ENCODE results near the gene MYL3. TPM values are rescaled to one million over a fixed set of nuclear protein-coding genes. Genes with fewer than 3 reads are reported as not detected.

Gene MYL3
- total RNA-seq, 4 donors from 2014 or later, result 4.9 to 9.6 (median 6.0) TPM; not detected in 1

DNA sequence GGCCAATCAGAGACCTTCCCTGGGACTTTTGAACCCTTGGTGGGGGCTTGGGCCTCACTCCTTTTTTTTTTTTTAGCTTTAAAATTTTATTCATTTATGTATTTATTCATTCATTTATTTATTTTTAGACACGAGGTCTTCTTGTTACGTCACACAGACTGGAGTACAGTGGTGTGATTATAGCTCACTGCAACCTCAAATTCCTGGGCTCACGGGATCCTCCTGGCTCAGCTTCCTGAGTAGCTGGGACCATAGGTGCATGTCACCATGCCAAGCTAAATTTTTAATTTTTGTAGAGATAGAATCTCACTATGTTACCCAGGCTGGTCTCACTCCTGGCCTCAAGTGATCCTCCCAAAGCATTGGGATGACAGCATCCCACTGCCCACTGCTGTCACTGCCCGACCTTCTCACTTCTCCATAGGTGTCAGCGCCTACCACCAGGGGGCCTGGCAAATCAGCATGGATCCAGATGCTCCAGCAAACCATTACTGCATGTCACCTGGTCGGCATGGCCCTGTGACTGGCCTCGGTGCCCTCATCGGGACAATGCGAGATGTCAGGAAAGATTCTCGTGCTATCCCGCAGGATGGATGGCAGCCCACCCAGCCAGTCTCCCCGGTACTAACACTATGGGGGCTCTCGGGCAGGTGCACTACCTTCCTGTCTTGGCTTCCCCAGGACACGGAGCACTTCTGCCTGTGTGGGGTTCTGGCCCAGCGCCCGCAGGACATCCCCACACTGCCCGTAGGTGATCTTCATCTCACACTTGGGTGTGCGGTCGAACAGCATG lies 3.0 kb downstream of the MYL3 start:
- no peaks in the 10 kb centered on the region for H3K36me3 ChIP-seq
- intact Hi-C loops (cut with DNase I; ENCODE audit: low total_unique reads), result no loop called here
- no peaks in the 10 kb centered on the region for H3K9me3 ChIP-seq
- peak; percentile 13 to 16 for DNase-seq
- H3K27me3 ChIP-seq, result no peaks in the 10 kb centered on the region
- no peak overlapping the region for H3K27ac ChIP-seq
- TF ChIP-seq POLR2A (IDR thresholded peaks at IDR 0.05), result no peak
- TF ChIP-seq, protein P1, sequence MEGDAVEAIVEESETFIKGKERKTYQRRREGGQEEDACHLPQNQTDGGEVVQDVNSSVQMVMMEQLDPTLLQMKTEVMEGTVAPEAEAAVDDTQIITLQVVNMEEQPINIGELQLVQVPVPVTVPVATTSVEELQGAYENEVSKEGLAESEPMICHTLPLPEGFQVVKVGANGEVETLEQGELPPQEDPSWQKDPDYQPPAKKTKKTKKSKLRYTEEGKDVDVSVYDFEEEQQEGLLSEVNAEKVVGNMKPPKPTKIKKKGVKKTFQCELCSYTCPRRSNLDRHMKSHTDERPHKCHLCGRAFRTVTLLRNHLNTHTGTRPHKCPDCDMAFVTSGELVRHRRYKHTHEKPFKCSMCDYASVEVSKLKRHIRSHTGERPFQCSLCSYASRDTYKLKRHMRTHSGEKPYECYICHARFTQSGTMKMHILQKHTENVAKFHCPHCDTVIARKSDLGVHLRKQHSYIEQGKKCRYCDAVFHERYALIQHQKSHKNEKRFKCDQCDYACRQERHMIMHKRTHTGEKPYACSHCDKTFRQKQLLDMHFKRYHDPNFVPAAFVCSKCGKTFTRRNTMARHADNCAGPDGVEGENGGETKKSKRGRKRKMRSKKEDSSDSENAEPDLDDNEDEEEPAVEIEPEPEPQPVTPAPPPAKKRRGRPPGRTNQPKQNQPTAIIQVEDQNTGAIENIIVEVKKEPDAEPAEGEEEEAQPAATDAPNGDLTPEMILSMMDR (IDR thresholded peaks at IDR 0.05), result peak in 1 of 4 experiments; percentile 11
- H3K4me1 ChIP-seq, result no peaks in the 10 kb centered on the region
- H3K4me3 ChIP-seq, result no peak overlapping the region

GRCh38 chr3:46859001-46859710 lies 4.1 kb downstream of the MYL3 start:
- TF ChIP-seq POLR2A (IDR thresholded peaks at IDR 0.05), result no peak
- TF ChIP-seq, protein P1 (IDR thresholded peaks at IDR 0.05), result no peak
- Histone ChIP-seq H3K27me3 (no peaks in the 10 kb centered on the region), H3K4me1 (no peaks in the 10 kb centered on the region), H3K4me3 (no peak overlapping the region), H3K9me3 (no peaks in the 10 kb centered on the region), H3K36me3 (no peaks in the 10 kb centered on the region), H3K27ac (no peak overlapping the region)
- peak; percentile 8 to 9 for DNase-seq
- intact Hi-C loops (cut with DNase I; ENCODE audit: low total_unique reads), result no loop called here

DNA sequence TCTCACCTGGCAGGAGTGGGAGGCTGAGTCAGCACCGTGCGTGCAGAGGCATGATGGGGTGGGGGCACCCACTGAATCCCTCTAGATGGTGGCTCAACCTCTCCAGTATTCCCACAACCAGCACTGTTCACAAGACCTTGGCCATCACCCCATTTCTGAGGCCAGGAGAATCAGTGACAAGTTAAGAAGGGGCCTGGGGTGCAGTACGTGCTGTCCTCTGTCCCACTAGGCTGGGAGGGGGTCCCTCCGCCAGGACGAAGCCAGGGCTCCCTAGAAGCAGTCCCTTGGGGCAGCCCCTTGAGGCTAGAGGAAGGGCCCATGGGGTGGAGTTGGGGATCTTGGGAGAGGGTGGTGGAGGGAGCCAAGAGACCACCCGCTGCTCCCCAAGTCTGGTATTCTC lies 4.8 kb downstream of the MYL3 start:
- Histone ChIP-seq H3K27ac (no peak overlapping the region), H3K9me3 (no peaks in the 10 kb centered on the region), H3K4me1 (no peaks in the 10 kb centered on the region), H3K36me3 (no peaks in the 10 kb centered on the region), H3K27me3 (no peaks in the 10 kb centered on the region), H3K4me3 (no peak overlapping the region)
- DNase-seq, result peak; percentile 10 to 13
- TF ChIP-seq, protein P1 (IDR thresholded peaks at IDR 0.05), result no peak
- TF ChIP-seq POLR2A (IDR thresholded peaks at IDR 0.05), result no peak
- intact Hi-C loops (cut with DNase I; ENCODE audit: low total_unique reads), result no loop called here

GRCh38 chr3:46857485-46858341 lies 5.5 kb downstream of the MYL3 start:
- Histone ChIP-seq H3K4me3 (no peak overlapping the region), H3K36me3 (no peaks in the 10 kb centered on the region), H3K4me1 (no peaks in the 10 kb centered on the region), H3K27me3 (no peaks in the 10 kb centered on the region), H3K9me3 (no peaks in the 10 kb centered on the region), H3K27ac (no peak overlapping the region)
- peak in 1 of 2 donors; percentile 9 for DNase-seq
- intact Hi-C loops (cut with DNase I; ENCODE audit: low total_unique reads), result no loop called here
- TF ChIP-seq, protein P1 (IDR thresholded peaks at IDR 0.05), result no peak
- TF ChIP-seq POLR2A (IDR thresholded peaks at IDR 0.05), result no peak

Data from uterus (tissue), 4 donors.